B cell (primary cell): Measurements from ENCODE around the gene WDR6. TPM values are rescaled to one million over a fixed set of nuclear protein-coding genes. Genes with fewer than 3 reads are reported as not detected.

Source experiments
- ATAC-seq: fragments of 200-7000 bp; cut with Tn5 transposase; one replicate; pipeline ENCODE4 v1.10.0; 2021; ENCODE audit warnings: low read depth, mild to moderate bottlenecking, moderate number of reproducible peaks, moderate library complexity
- CTCF ChIA-PET: fragments of 350-600 bp; sonication (Branson Sonifier 250); formaldehyde crosslinking; loops from one replicate; lab custom pipeline; 2021; ENCODE audit warnings: antibody characterized with exemption, inconsistent platforms; lab: Charles Lee
- POLR2A ChIA-PET: fragments of 350-600 bp; sonication (Branson Sonifier 250); formaldehyde crosslinking; loops from one replicate; lab custom pipeline; 2021; ENCODE audit warnings: antibody characterized with exemption; lab: Charles Lee
- DNase-seq: peaks from one replicate; pipeline ENCODE4 v3.0.0; 2013
- H2AFZ ChIP-seq: 2 replicates; pipeline ENCODE4 v1.6.1; 2012; ENCODE audit warnings: mild to moderate bottlenecking, low read depth, low read length; ENCODE audit not compliant: insufficient read depth, poor library complexity, severe bottlenecking
- H3K27ac ChIP-seq, 2 donors: 1 replicate in 1 of 2; 2 replicates in 1 of 2; pipeline ENCODE4 v1.5.1; 2012 to 2013; ENCODE audit warnings: low read length in 2 of 2, mild to moderate bottlenecking in 2 of 2, moderate library complexity in 1 of 2
- H3K27me3 ChIP-seq, 4 experiments: fragments of 200-600 bp in 1 of 4; sonication (generic) in 1 of 4; replicated peaks in 1 of 4; 1 replicate in 2 of 4; 2 replicates in 2 of 4; pipeline versions ENCODE4 v1.6.1 to v1.7.0; 2013 to 2016; ENCODE audit warnings: low read length in 3 of 4, mild to moderate bottlenecking in 2 of 4, mixed read lengths in 1 of 4, moderate library complexity in 1 of 4; ENCODE audit not compliant: insufficient read depth in 4 of 4, control insufficient read depth in 3 of 4; ENCODE audit errors: control extremely low read depth in 1 of 4
- H3K36me3 ChIP-seq, 2 experiments: replicated peaks in 1 of 2; 1 replicate in 1 of 2; 2 replicates in 1 of 2; pipeline versions ENCODE4 v1.6.1 to v1.7.1; 2013; ENCODE audit warnings: low read length in 1 of 2; ENCODE audit not compliant: insufficient read depth in 2 of 2, control insufficient read depth in 1 of 2; ENCODE audit errors: control extremely low read depth in 1 of 2, extremely low read depth in 1 of 2
- H3K4me1 ChIP-seq, 2 donors: fragments of 200-600 bp in 1 of 2; sonication (generic) in 1 of 2; 1 replicate in 1 of 2; 2 replicates in 1 of 2; pipeline versions ENCODE4 v1.5.1 to v1.6.1; 2013 to 2017; ENCODE audit warnings: low read length in 2 of 2; ENCODE audit not compliant: control insufficient read depth in 2 of 2, insufficient read depth in 2 of 2
- H3K4me2 ChIP-seq: replicated peaks from 2 replicates; pipeline ENCODE3; 2012; ENCODE audit warnings: mild to moderate bottlenecking, low read depth, low read length; ENCODE audit not compliant: poor library complexity, severe bottlenecking
- H3K4me3 ChIP-seq, 5 experiments: fragments of 200-600 bp in 1 of 5; sonication (generic) in 1 of 5; 1 replicate in 3 of 5; 2 replicates in 2 of 5; pipeline versions ENCODE4 v1.5.1 to v1.7.0; 2011 to 2016; ENCODE audit warnings: low read length in 4 of 5, mild to moderate bottlenecking in 4 of 5, low read depth in 2 of 5, control low read depth in 1 of 5, moderate library complexity in 1 of 5; ENCODE audit not compliant: insufficient read depth in 1 of 5; ENCODE audit errors: control extremely low read depth in 1 of 5, extremely low read depth in 1 of 5
- H3K79me2 ChIP-seq: fragments of 200-600 bp; sonication (generic); one replicate; pipeline ENCODE4 v1.6.0; 2016; ENCODE audit warnings: low read length; ENCODE audit not compliant: control insufficient read depth, insufficient read depth
- H3K9ac ChIP-seq: fragments of 200-600 bp; sonication (generic); 2 replicates; pipeline ENCODE4 v1.6.1; 2017; ENCODE audit warnings: mild to moderate bottlenecking, low read length, moderate library complexity
- H3K9me3 ChIP-seq, 3 donors: one replicate each; pipeline versions ENCODE4 v1.6.1 to v1.7.1; 2013; ENCODE audit warnings: low read length in 2 of 3; ENCODE audit not compliant: control insufficient read depth in 2 of 3, insufficient read depth in 1 of 3; ENCODE audit errors: control extremely low read depth in 1 of 3
- H4K20me1 ChIP-seq: 2 replicates; pipeline ENCODE4 v1.6.0; 2012; ENCODE audit warnings: mild to moderate bottlenecking, low read length; ENCODE audit not compliant: insufficient read depth, control insufficient read depth, poor library complexity, severe bottlenecking
- H3K27ac Mint-ChIP-seq: one replicate; pipeline ENCODE4 v1.8.0; 2021; ENCODE audit warnings: mixed read lengths
- H3K27me3 Mint-ChIP-seq: one replicate; pipeline ENCODE4 v1.8.0; 2021; ENCODE audit warnings: mixed read lengths
- H3K4me1 Mint-ChIP-seq: one replicate; pipeline ENCODE4 v1.8.0; 2021; ENCODE audit warnings: mixed read lengths
- H3K4me3 Mint-ChIP-seq: one replicate; pipeline ENCODE4 v1.8.0; 2021; ENCODE audit warnings: mixed read lengths
- H3K9me3 Mint-ChIP-seq: one replicate; pipeline ENCODE4 v1.8.0; 2022; ENCODE audit warnings: mixed read lengths; ENCODE audit not compliant: insufficient read depth
- CTCF ChIP-seq: fragments of 200-600 bp; IDR thresholded peaks from one replicate; pipeline ENCODE4 v1.8.0; 2022; ENCODE audit warnings: antibody characterized with exemption, mild to moderate bottlenecking
- EZH2 ChIP-seq: IDR thresholded peaks from 2 replicates; pipeline ENCODE4 v1.6.1; 2012; ENCODE audit warnings: borderline replicate concordance, low read depth, mild to moderate bottlenecking, moderate library complexity, low read length; ENCODE audit not compliant: insufficient read depth, poor library complexity, severe bottlenecking
- WGBS: methylation state at CpG from one replicate; pipeline ENCODE4 v1.1.5; 2013; ENCODE audit warnings: missing lambda C conversion rate; ENCODE audit not compliant: insufficient coverage; 5-methylcytosine and 5-hydroxymethylcytosine counted together
- intact Hi-C: fragments of 100-400 bp; cut with micrococcal nuclease; formaldehyde crosslinking; loops from one replicate; pipeline ENCODE4 v1.10.0; 2022
- polyA plus RNA-seq: library from polyadenylated mRNA; depleted of rRNA; stranded (reverse); fragments of >200 nt; gene quantifications from 2 replicates; pipeline ENCODE4 v1.2.3, GENCODE V29; 2012
- total RNA-seq, 2 donors: library from RNA; stranded (reverse); fragments of 120-200 nt in 1 of 2; gene quantifications; 1 replicate in 1 of 2; 2 replicates in 1 of 2; pipeline versions ENCODE4 v1.2.3 to v1.2.4, GENCODE V29; 2013 to 2022

WDR6 gene
- total and polyA plus RNA-seq, 2 donors (not counting 1 experiment from before 2014, with no cell fraction given) = 287 to 317 TPM

- ATAC-seq = peak; percentile 48
- TF ChIP-seq CTCF = peak; percentile 56
- no peak for TF ChIP-seq EZH2
- Histone ChIP-seq H3K4me3 (no peak overlapping the region), H3K27me3 (no peaks in the 10 kb centered on the region), H3K79me2 (peaks cover 46% of the 10 kb centered on the region), H2AFZ (no peak overlapping the region), H4K20me1 (peaks cover 52% of the 10 kb centered on the region), H3K36me3 (peaks cover 1 to 42% of the 10 kb centered on the region in 2 experiments), H3K4me2 (no peak overlapping the region), H3K9me3 (no peaks in the 10 kb centered on the region), H3K27ac (no peak overlapping the region), H3K9ac (no peak overlapping the region), H3K4me1 (peaks cover 10 to 14% of the 10 kb centered on the region in 2 donors)
- Mint-ChIP-seq H3K9me3 (no peaks in the 10 kb centered on the region), H3K4me1 (peaks cover 32% of the 10 kb centered on the region), H3K27me3 (no peaks in the 10 kb centered on the region), H3K27ac (no peak overlapping the region), H3K4me3 (no peak overlapping the region)
- WGBS = 87% methylated on average over 21 of the region's 24 CpGs
- DNase-seq = peak; percentile 64
- intact Hi-C loops = no loop called here
- POLR2A ChIA-PET = interaction anchor here (0.6 kb wide), 1 partner anchor 81 kb away, joined by 3 read pairs; no protein-coding TSS in a partner anchor
- CTCF ChIA-PET = interaction anchor here (0.6 to 5.6 kb wide), 5 partner anchors 9 to 65 kb away, joined by 3 to 69 read pairs (median 6); partner anchors contain the start of genes NDUFAF3 and P4HTM
Observed at GRCh38 chr3:49013738-49014660, 6.8 kb downstream of the WDR6 start.

- Histone ChIP-seq H3K9ac (no peak overlapping the region), H3K4me3 (no peak overlapping the region), H3K4me2 (no peak overlapping the region), H4K20me1 (peaks cover 46% of the 10 kb centered on the region), H3K27me3 (no peaks in the 10 kb centered on the region), H3K27ac (no peak overlapping the region), H3K36me3 (peaks cover 1 to 42% of the 10 kb centered on the region in 2 experiments), H2AFZ (no peak overlapping the region), H3K79me2 (peaks cover 43% of the 10 kb centered on the region), H3K9me3 (no peaks in the 10 kb centered on the region), H3K4me1 (peaks cover 18 to 24% of the 10 kb centered on the region in 2 donors)
- POLR2A ChIA-PET = no interaction called here
- DNase-seq (no peak), ATAC-seq (no peak)
- Mint-ChIP-seq H3K27ac (peak overlapping the region; percentile 12), H3K4me3 (peak overlapping the region; percentile 10), H3K27me3 (no peaks in the 10 kb centered on the region), H3K4me1 (peaks cover 33% of the 10 kb centered on the region), H3K9me3 (no peaks in the 10 kb centered on the region)
- intact Hi-C loops = no loop called here
- WGBS = 92% methylated on average over 5 of the region's 8 CpGs
- TF ChIP-seq EZH2 (no peak), CTCF (no peak)
- CTCF ChIA-PET = interaction anchor here (1.5 to 5.6 kb wide), 3 partner anchors 8 to 28 kb away, joined by 5 to 69 read pairs (median 6); partner anchors contain the start of genes P4HTM and WDR6
Observed at GRCh38 chr3:49015072-49015471, 7.9 kb downstream of the WDR6 start.
